Measurements from ENCODE around the gene CUL9.
A peak's percentile ranks its signal among the peaks of the same experiment; 100 is the strongest.

CUL9 gene

DNA sequence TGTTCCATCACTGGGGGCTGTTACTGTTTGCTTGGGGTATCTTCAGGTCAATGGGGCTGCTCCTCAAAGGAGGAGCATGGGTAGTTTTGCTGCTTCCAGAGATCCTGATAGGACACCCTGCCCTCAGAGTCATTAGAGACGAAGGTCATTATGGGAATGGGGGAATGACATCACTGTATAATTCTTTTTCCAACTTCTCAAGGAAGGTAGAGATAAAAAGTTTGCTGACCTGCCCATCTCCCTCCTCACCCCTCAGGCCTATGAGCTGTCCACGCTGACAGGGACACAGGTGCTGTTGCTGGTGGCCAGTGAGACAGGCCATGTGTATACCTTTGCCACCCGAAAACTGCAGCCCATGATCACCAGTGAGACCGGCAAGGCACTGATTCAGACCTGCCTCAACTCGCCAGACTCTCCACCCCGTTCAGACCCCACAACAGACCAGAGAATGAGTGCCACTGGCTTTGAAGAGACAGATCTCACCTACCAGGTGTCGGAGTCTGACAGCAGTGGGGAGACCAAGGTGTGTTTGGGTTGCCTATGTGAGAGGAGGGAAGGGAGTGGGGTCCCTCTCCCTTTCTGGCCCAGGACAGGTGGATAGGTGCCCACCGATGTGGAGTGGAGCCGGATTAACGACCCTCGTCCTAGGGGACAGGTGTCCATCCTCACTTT is 8.3 kb upstream of the CUL9 start:
- no peak for TF ChIP-seq CTCF (IDR thresholded peaks at IDR 0.05; ENCODE audit: insufficient read depth, low read depth, low read length, missing control alignments)
- DNase-seq (ENCODE audit: low read depth): no peak
- peak overlapping the region; percentile 91 for H3K4me3 ChIP-seq (ENCODE audit: low read depth, low read length)

- no peak for TF ChIP-seq CTCF (IDR thresholded peaks at IDR 0.05; ENCODE audit: insufficient read depth, low read depth, low read length, missing control alignments)
- peak; percentile 99 for DNase-seq (ENCODE audit: low read depth)
- H3K4me3 ChIP-seq (ENCODE audit: low read depth, low read length): peak overlapping the region; percentile 91
Measured at GRCh38 chr6:43174263-43175112, 7.5 kb upstream of the CUL9 start.

- no peak for TF ChIP-seq CTCF (IDR thresholded peaks at IDR 0.05; ENCODE audit: insufficient read depth, low read depth, low read length, missing control alignments)
- H3K4me3 ChIP-seq (ENCODE audit: low read depth, low read length): no peak overlapping the region
- no peak for DNase-seq (ENCODE audit: low read depth)
Measured at GRCh38 chr6:43175676-43176422, 6.1 kb upstream of the CUL9 start.

- DNase-seq (ENCODE audit: low read depth): peak; percentile 9
- TF ChIP-seq CTCF (IDR thresholded peaks at IDR 0.05; ENCODE audit: insufficient read depth, low read depth, low read length, missing control alignments): no peak
- H3K4me3 ChIP-seq (ENCODE audit: low read depth, low read length): no peak overlapping the region
Measured at GRCh38 chr6:43176423-43176786, 5.6 kb upstream of the CUL9 start.

- DNase-seq (ENCODE audit: low read depth): no peak
- no peak overlapping the region for H3K4me3 ChIP-seq (ENCODE audit: low read depth, low read length)
- no peak for TF ChIP-seq CTCF (IDR thresholded peaks at IDR 0.05; ENCODE audit: insufficient read depth, low read depth, low read length, missing control alignments)
Measured at GRCh38 chr6:43178150-43178549, 3.8 kb upstream of the CUL9 start.

GRCh38 chr6:43178951-43179830 is 2.8 kb upstream of the CUL9 start:
- DNase-seq (ENCODE audit: low read depth): no peak
- no peak for TF ChIP-seq CTCF (IDR thresholded peaks at IDR 0.05; ENCODE audit: insufficient read depth, low read depth, low read length, missing control alignments)
- no peak overlapping the region for H3K4me3 ChIP-seq (ENCODE audit: low read depth, low read length)

Data from GM12865 (cell line).